ENCODE results near the gene RASGEF1C.

GRCh38 chr5:180079702-180080466, 129.1 kb downstream of the RASGEF1C start:
- TF ChIP-seq POLR2A (IDR thresholded peaks at IDR 0.05; ENCODE audit: low read length) (no peak), GATA1 (IDR thresholded peaks at IDR 0.05; ENCODE audit: low read depth, low read length) (no peak)

Data from erythroblast (primary cell).